Anterior cingulate cortex (tissue), 58 donors: ENCODE data around the gene PPP6R3.

Experiments
- DNase-seq, 58 donors: peaks; one replicate each; lab custom pipeline; 2025; lab: John Stamatoyannopoulos, UW

PPP6R3 gene

DNA sequence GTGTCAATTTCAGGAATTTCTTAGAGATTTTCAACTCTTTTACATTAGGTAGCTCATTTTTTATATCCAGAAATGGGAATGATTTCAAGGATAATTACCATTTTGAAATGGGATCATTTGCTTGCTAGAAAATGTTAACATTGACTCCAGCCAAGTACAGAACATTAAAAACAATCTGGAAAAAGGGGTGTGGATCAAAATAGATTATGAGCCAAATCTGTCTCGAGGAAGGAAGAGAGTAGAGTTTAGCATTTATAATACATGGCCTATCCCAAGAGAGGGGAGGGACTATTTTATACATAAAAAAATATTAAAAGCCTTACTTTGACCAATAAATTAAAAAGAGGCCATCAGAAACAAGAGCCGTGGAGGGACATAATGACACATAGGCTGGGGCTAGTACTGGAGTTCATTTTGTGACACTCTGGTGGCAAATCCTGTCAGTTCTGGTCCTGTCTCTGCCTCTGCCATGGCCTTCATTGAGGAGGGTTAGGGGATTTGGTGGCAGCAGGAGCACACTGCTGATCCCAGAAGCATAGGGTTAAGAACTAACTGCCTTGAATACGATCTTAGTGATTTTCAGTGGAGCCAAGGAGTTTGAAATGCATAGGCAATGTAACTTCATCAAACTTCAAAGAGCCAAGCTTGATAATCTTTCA is 20.4 kb downstream of the PPP6R3 start:
- DNase-seq, result no peak

DNA sequence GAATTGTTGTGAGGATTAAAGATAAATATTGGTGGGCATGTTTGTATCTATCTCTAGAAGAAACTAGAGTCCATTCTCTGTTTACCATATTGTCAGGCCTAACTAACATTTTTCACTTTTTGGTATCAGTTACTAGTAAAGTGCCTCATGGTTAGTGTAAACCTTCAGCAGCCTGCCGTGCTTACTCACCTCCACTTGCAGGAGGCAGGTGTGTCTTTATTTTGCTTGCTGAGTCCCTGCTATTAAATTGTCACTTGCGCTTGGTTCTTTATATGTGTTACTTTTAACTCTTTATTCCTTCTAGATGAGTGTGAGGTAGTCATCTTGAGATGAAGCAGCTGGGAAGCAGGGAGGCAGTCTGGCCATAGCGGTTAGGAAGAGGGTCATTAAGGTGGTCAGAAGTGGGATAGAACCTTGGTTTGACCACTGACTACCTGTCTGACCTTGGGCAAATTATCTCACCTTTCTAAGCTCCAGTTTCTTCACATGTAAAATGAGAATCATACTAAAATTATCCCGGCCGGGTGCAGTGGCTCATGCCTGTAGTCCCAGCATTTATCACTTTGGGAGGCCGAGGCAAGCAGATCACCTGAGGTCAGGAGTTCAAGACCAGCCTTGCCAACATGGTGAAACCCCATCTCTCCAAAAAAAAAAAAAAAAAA is 21.2 kb downstream of the PPP6R3 start:
- DNase-seq, result no peak

DNA sequence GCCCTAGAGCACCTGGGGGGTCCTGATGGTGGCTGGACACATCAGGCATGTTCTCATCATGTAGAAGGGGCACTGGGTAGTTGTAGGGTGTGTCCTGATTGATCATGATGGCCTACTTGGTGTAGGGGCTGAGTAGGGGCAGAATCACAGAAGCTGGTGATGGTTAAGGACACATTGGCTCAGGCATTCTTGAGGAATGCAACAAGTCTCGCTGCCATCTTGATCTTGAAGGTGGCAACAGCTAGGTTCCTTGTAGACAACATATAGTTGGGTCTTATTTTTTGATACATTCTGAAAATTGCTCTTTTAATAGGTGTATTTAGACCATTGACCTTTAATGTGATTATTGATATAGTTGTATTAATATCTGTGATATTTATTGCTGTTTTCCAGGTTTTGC is 28.1 kb downstream of the PPP6R3 start:
- no peak for DNase-seq

DNA sequence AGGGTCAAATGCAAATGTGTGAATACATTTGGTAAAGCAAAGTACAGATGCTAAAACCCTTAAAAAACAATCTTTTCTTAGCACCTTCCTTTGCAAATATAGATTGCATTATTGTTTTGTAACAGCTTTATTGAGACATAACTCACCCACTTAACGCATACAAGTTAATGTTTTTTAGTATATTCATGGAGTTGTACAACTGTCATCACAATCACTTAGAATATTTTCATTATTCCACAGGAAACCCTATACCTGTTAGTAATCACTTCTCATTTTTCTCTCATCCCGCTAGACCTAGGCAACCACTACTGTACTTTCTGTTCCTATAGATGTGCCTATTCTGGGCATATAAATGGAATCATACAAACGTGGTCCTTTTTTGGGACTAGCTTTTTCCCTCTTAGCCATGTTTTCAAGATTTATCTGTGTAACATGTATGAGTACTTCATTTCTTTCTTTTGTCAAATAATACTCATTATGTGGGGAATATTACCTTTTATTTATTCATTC is 34.7 kb downstream of the PPP6R3 start:
- no peak for DNase-seq

DNA sequence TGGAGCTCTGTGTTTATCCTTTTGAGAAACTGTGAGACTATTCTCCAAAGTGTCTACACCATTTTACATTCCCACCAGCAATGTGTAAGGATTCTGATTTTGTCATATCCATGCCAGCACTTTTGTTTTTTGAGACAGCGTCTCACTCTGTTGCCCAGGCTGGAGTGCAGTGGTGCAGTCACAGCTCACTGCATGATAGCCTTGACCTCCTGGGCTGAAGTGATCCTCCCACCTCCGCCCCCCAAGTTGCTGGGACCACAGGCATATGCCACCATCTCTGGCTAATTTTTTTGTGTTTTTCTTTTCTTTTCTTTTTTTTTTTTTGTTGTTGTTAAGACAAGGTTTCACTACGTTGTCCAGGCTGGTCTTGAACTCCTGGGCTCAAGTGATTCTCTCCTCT is 35.3 kb downstream of the PPP6R3 start:
- DNase-seq, result no peak

DNA sequence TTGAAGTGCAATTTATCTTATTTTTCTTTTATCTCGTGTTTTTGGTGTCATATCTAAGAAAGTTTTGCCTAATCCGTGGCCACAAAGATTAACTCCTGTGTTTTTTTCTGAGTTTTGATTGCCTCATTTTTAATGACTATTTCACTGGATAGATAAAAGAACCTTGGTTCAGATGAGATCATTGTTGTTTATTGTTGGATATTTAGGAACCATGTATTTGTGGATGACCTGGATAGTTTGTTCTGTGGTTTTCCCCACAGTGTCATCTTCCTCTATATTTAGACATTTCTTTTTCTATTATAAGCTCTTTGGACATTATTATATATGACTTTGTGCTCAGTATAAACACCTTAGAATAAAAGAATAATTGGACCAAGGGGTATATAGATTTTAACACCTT is 37.2 kb downstream of the PPP6R3 start:
- no peak for DNase-seq

DNA sequence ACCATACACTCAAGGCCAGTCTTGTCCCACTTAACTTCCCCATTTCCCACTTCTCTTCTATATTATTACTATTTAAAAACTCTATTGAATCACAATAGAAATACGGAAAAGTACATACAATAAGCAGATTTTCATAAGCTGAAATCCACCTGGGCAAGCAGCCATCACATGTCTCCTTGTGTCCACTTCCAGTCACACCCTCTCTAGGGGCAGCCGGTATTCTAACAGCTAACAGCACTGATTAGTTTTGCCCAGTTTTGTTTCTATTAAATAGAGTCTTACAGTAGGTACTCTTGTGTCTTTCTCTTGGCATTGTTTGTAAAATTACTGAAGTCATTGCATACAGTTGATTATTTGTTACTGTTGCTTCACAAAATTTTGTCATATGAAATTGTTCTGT is 37.8 kb downstream of the PPP6R3 start:
- DNase-seq, result no peak

DNA sequence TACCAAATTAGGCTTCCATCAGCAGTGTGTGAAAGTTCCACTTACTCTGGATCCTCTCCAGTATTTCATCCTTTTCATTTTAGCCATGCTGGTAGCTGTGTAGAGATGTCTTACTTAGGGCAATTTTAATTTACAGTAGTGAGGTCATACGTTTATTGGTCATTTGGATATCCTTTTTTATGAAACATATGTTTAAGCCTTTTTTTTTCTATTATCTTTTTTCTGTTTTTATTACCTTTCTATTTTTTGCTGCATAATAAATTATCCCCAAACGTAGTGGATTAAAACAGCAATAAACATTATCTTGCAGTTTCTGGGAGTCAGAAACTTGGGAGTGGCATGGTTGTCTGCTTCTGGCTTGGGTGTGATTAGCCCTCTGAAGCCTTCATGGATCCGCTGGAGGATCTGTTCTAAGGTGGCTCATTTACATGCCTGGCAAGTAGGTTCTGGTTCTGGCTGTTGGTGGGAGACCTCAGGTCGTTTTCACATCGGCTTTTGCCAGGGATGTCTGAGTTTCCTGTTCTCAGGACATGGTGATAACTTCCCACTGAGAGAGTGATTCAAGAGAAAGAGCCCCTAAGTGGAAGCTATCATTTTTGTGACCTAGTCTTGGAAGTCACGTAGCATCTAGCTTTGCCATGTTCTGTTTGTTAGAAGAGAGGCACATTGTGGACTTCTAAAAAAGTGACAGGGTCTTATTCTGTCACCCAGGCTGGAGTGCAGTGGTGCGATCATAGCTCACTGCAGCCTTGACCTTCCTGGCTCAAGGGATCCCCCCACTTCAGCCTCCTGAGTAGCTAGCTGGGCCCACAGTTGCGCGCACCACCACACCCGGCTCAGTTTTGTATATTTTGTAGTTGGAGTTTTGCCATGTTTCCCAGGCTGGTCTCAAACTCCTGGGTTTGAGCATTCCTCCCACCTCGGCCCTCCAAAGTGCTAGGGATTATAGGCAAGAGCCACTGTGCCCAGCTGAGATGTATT is 38.6 kb downstream of the PPP6R3 start:
- DNase-seq, result no peak

DNA sequence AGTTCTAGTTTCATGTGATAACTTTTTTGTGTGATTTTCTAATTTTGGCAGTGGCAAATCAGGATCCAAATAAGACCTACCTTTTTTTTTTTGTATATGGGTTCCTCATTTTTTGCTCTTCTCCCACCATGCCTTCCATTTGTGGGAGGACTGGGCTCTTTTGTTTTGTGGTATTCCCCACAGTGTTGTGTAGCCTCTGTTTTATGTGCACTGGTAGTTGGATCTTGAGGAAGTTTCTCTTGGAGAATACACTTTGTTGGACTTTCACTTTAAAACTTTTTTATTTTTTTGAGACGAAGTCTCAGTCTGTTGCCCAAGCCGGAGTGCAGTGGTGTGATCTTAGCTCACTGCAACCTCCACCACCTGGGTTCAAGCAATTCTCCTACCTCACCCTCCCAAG is 39.7 kb downstream of the PPP6R3 start:
- no peak for DNase-seq

DNA sequence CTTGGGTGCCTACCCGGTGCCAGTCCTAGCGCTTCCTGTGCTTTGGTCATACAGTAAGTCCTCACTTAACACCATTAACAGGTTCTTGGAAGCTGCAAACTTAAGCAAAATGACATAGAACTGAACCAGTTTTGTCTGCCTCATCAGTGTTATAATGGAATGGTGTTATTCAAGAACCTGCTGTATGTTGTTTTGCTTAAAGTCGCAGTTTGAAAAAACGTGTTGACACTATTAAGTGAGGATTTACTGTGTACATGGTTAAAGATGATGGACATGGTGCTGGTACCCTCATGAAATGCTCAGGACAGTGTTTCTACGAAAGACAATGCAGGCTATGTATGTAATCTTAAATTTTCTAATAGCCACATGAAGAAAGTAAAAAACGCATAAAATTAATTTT is 41.3 kb downstream of the PPP6R3 start:
- no peak for DNase-seq

DNA sequence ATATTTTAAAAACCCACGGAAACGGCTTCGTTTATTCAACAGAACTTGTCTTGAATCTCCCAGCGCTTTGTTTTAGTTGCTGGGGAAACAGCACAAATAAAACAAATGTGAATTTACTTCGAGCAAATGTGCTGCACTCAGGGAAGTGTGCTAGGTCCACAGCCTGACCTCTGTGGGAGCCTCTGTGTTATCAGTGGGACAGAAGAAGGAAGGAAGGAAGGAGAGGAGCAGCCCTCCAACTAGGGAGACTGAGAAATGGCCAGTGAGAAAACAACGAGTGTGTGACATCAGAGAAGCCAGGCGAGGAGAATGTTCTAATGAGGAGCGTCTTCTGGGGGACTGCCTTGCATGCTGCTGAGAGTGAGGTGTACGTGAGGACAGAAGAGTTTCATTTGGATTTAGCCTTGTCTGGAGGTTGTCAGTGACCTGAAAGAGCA is 42.7 kb downstream of the PPP6R3 start:
- DNase-seq, result no peak

DNA sequence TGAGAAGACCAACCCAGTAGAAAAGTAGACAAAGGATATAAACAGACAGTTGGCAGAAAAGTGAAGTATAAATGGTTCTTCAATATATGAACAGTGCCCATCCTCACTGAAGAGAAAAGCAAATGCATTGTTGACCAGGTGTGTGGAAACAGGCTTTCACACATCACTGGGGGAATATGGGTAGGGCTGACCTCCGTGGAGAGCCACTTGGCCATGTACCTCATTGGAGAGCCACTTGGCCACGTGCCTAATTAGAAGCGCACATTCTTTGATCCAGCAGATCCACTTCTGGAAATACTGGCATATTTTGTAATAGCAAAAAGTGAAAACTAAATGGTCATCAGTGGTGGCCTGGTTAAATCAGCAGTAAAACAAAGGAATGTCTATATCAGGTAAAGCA is 43.2 kb downstream of the PPP6R3 start:
- DNase-seq, result peak in 1 of 58 donors; percentile 22

DNA sequence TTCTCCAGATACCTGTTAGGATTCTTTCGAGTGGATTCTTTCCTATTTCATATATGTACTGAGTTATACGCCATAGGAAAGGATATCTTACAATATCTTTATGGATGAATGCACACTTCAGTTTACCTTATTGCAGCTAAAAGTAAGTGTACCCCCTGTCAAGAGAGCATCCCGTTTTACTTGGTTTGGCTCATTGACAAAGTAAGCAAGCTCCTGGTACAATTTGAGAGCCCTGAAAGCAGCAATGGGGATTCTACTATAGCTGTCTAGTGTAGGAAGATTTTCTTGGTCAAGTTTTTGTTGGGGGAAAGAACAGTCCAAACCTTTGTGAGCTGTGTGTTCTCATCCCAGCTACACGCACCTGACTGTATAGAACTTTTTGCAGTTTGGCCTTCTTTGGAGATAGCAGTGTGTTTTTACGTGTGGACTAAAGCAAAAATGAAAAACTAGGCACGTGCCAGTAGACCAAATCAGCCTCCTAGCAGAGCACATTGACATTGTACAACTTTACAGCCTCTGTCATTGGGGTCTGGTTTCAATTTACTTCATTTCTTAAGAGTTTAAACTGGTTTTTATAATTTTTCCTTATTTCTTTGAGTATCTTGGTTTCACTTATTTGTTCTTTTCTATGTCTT is 44.0 kb downstream of the PPP6R3 start:
- DNase-seq, result no peak

DNA sequence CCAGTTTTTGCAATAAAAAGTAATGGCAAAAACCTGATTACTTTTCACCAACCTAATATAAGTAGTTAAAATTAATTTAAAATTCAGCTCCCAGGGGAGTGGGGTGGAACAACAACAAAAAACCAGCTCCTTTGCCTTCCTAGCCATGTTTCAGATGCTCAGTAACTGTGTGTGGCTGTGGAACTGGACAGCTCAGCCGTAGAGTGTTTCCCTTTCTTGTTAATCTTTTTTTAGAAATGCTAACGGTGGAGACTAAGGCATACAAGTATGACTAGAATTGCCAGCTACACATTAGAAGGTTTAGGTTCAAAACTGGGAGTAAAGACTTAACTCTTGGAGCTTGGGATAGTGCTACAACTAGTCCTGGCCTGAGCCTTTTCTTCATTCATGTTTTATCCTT is 45.0 kb downstream of the PPP6R3 start:
- DNase-seq, result no peak

DNA sequence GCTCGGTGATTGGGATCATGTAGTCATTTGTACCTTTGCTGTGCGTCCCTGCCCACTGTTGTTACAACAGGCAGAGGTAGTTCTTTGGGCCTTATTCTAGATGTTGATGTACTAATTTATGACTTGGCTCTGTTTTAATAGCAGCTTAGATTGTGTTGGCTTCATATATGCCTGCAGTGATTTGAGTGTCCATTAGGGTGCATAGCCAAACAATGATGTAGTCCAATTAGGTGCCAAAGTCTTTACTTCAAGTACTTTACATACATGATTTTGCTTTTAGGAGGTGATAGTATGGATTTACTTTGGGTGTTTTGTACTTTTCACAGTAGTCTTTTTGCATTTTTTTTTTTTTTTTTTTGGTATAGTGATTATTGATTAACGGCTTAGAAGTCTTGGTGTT is 46.4 kb downstream of the PPP6R3 start:
- DNase-seq, result no peak

DNA sequence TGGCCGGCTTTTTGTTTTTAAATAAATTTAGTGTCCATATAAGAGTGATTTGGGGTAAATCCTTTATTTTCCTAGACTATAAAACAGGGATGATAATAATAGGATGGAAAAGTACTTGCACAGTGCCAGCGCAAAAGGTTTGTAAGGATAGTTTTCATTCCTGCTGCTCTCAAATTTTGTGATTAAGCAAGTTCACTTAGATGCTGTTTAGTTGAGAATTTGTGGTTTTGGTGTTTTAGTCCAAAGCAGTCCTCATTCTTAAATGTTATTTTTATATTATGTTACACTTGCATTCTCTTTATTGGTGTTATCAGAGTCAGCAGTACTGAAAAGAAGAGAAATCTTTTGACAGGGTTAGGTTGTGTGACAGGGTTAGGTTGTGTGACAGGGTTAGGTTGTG is 47.9 kb downstream of the PPP6R3 start:
- DNase-seq, result no peak

DNA sequence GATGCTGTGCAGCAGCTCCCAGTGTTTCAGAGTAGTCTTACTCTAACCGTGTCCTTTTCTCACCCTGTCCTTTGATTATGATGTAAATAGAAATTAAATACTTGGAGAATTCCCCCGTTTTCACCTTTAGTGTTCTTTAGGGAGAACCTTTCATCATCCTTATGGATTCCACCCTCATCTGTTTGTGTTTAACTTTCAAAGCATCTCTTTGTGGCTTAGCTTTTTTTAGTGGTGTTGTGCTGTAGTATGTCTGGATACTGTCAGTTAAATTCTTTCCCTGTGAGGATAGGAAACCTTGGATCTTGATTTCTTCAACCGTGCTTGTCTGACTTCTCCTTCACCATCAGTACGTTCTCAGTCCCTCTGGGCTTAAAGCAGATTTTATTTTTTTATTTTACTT is 48.5 kb downstream of the PPP6R3 start:
- no peak for DNase-seq

DNA sequence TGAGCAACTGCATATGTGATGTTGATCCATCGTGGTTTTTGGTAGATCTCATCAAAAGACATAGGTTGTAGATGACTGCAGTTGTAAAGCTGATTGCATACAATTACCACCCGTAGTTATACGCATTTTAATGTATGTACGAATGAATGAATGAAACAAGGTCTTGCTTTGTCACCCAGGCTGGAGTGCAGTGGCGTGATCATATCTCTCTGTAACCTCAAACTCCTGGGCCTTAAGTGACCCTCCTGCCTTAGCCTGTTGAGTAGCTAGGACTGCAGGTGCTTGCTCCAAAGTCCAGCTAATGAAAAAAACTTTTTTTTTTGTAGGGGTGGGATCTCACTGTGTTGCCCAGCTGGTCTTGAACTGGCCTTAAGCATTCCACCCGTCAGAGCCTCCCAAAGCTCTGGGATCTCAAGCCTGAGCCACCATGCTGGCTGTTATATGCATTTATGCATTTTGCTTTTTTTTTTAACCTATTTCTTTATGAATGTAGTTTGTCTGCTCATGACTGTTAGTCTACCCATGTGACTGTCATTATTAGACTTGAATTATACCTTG is 53.5 kb downstream of the PPP6R3 start:
- no peak for DNase-seq

DNA sequence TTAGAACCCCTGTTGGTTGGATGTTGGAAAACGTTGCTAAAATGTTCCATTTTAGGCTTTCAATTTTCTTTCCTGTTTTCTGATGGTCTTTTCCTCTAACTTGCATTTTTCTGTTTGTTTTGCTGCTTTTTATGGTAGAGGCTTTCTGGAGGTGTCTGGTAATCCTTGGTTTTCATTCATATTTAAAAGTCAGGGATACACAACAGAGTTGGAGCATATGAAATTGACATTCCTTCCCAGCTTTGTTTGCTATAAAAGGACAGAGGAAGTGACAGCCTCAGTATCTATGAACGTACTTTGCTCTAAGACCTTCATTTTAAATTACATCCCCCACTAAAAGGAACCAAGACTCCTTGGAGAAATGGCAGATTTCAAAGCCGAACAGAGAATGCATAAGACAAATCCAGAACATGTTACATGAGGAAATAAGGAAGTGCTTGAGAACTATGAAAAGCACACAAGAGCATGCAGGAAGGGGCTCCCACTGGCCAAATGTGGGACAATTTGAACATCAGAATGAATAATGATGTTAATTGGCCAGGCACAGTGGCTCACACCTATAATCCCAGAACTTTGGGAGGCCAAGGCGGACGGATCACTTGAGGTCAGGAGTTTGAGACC is 56.7 kb downstream of the PPP6R3 start:
- no peak for DNase-seq

DNA sequence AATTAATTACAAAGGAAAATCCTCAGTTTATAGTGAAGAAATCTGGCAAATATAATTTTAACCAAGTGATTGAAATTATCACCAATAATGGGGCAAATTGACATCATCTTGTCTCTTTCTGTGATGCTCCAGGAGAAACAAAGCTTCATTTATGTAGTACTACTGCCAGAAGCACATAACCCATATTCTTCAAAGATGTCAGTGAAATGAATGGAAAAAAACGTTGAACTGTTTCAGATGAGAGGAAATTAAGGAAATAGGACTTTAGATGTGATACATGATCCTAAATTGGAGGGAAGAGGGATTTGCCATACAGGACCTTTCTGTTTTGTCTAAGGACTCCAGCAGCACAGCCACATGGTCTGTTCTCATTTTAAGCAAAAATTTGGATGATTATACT is 57.6 kb downstream of the PPP6R3 start:
- no peak for DNase-seq
